Stimulated activated naive CD8-positive, alpha-beta T cell treated with anti-CD3 and anti-CD28 coated beads, Interleukin-15, Interleukin-2, amounts not matched to agents 100 U/mL and 50 U/mL, for 24 hours (primary cell): Measurements from ENCODE around the gene IRF4.
"Not testable (repeated sequence)": the region's sequence is repeated elsewhere in the genome, so short reads cannot be mapped to it uniquely, and the experiment has no call there.

Source experiments
- ATAC-seq: fragments of 150-1000 bp; cut with Tn5 transposase; one replicate; pipeline ENCODE4 v1.10.0; 2021
- DNase-seq: peaks from one replicate; pipeline ENCODE4 v3.0.0; 2021

Gene IRF4

DNA sequence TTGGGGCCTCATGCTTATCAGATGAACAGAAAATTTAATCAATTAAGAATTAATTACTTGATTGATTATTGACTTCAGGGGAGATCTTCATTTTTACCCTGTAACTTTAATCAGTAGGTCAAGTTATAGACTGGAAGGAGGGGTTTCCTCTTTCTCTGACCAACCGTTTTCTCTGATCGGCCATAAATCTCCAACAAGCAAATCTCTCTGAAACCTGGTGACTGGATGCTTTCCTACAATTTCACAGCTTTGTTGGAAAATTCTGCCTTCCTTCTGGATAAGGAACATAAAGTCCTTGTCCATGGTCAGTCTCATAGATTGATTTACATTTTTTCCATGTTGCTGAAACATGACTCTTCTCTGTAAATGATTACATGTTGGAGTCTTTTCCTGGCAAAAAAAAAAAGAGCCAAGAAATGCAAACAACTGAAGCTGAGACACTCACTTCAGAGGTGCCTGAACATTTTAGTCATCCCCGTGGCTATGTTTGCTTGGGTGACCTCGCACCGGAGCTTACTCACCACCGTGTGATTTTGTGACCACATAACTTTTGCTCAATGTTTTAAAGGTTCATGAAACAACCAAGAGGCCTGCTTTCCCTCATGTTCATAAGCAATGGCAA, 31.0 kb downstream of the IRF4 start:
- ATAC-seq, result peak; percentile 98
- peak; percentile 66 for DNase-seq

DNA sequence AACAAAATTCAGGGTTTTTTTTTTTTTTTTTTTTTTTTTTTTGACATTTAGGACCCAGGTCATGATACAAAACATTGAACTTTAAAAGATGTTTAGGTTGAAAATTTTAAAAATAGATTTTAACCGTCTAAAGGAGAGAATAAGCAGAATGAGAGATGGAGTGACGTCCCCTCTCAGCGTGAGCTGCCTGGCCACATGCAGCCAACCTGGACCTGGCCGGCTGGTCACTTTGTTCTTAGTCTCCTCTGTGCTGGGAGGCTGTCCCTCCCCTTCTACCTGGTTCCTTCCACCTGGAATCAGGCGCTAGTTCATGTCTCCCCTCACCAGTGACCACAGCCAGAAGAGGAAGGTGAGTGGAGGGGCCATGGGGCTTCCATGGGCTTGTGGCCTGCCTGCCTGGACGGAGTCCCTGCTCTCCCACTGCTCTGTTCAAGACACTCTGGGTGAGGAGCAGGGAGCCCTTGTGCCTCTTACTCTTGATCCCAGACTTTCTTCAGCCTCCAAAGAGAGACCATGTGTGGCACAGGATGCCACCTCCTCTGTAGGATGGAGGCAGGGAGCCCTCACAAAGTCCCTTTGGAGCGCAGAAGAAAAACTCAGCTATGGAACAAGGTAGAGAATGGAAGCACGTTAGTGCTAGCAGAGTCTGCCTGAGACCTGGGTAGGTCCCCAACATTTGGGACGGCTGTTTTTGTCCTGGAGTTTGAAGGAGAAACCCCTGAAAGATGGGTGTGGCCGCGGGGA, 31.7 kb downstream of the IRF4 start:
- DNase-seq (no peak), ATAC-seq (peak; percentile 16)

DNA sequence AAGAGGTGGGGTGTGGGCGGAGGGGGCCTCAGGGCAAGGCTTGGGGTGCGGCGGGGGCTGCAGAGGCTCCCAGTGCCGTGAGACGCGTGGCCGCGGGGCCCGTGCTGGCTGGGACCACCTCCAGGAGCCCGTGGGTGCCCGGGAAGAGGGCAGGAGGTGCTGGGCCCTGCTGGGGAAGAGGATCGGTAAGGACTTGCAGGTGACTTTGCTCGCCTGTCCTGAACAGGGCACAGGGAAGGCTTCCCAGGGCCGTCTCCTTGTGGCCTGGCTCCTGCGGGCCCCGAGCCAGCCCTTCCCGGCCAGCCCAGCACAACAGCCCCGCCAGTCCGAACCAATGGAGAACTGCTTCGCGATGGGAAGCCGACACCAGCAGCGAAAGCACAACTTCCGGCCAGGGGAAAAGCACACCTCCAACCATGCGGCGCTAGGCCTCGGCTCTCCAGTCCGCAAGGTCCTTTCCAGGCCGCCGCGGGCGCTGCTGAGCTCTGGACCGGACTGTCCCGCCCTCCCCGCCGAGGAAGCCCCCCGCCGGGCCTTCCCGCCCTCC, 32.3 kb downstream of the IRF4 start:
- DNase-seq (no peak), ATAC-seq (no peak)

DNA sequence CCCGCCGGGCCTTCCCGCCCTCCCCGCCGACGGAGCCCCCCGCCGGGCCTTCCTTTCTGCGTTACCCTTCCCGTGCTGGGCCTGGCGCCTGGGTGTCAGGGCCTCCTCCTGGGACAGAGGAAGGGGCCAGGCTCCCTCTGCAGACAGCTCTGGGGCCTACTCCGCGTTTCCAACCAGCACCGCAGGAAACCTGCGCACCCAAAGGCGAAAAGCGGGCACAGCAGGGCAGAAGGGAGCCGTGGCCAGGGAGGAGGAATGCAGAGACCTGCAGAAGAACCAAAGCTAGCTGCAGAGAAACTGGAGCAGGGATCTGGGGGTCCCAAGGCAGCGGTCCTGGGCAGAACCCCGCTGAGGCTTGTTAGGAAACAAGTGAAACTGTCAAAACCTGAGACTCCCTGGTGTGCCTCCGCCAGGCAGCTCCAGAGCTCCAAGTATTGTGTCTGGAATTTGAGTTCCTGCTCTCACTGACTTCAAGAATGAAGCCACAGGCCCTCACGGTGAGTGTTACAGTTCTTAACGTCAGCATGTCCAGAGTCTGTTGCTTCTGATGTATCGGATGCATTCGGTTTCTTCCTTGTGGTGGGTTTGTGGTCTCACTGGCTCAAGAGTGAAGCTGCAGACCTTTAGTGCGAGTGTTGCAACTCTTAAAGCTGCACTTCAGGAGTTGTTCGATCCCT, 33.3 kb downstream of the IRF4 start:
- ATAC-seq, result no peak
- DNase-seq, result no peak

DNA sequence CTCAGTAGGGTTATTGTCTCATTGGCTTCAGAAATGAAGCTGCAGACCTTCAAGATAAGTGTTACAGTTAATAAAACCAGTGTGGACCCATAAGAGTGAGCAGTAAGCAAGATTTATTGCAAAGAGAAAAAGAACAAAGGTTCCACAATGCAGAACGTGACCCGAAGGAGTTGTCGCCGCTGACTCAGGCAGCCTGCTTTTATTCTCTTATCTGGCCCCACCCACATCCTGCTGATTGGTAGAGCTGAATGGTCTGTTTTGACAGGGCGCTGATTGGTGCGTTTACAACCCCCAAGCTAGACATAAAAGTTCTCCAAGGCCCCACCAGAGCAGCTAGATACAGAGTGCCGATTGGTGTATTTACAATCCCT, 33.9 kb downstream of the IRF4 start:
- DNase-seq, ATAC-seq: not testable (repeated sequence)

DNA sequence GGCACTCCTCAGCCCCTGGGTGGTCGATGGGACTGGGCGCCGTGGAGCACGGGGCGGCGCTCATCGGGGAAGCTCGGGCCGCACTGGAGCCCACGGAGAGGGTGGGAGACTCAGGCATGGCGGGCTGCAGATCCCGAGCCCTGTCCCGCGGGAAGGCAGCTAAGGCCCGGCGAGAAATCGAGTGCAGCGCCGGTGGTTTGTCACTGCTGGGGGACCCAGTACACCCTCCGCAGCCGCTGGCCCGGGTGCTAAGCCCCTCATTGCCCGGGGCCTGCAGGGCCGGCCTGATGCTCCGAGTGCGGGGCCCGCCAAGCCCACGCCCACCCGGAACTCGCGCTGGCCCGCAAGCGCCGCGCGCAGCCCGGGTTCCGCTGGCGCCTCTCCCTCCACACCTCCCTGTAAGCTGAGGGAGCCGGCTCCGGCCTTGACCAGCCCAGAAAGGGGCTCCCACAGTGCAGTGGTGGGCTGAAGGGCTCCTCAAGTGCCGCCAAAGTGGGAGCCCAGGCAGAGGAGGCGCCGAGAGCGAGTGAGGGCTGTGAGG, 34.7 kb downstream of the IRF4 start:
- DNase-seq, ATAC-seq: not testable (repeated sequence)

DNA sequence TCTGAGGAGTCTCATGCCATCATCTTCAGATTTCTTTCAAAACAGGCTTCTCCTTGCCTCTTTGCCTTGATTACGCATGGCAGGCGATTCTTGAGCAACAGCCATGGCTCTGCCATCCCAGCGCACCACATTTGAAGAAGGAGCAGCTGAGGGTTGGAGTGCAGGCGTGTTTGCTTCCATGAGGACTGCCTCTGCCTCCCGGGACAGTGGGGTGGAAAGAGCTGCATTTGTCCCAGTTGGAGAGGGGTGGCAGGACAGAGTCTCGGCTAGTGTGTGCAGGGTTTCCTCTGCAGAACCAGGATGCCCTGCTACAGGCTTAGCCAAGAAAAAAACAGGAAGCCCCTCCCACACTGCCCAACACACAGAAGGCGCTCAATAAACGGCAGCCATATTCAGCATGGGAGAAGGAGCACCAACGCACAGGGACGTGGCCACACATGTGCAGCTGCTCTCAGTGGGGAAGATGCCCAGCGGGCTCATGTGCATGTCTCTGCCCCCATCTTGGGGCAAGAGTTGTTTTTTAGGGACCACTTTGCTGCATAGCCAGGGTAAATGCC, 36.6 kb downstream of the IRF4 start:
- ATAC-seq, result no peak

DNA sequence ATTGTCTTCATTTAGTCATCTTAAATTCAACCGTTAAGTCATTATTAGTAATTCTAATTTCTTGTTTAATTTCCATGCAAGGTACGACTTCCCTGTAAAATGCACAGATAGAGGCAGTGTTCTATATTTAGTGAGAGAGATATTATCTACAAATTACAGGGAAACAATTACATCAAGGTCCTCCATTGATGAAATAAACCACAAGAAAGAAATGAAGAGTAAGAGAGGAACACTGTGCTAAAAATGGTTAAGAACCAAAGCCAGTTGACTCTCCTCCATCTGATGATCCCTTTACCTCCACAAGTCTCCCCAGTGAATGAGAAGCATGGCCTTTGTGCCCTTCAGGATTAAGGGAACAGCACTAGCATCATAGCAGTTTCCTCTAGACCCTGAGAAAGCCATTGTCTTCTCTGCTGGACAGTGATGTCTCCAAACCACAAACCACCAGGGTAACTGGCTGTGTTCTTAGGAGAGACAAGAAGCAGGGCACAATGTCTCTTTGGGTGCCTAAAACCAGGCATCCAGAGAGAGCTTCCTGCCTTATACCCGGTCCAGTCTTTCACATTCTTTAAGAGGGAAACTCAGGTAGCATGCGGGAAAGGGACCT, 38.1 kb downstream of the IRF4 start:
- DNase-seq (no peak), ATAC-seq (peak; percentile 6)

More for the DNA sequence above, 36.6 kb downstream of the IRF4 start:
- DNase-seq, result no peak

DNA sequence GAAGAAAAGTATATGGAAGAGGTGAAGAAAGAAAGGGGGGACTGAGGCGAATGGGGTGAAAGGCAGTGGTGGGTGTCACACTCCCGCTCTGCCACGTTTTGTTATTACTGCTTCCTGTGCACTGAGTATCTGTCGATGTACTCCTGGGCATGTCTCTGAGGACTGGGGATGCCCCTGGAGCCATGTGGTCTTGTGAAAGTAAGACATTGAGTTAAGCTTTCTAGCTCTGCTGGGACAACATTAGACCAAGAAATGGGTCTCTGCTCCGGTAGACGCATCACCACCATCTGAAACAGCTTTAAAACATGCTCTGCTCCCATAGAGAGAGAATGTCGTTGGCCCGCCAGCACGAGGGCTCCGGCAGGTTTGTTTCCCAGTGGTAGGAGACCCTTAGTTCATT, 40.0 kb downstream of the IRF4 start:
- ATAC-seq, result peak; percentile 28
- DNase-seq, result peak; percentile 48

DNA sequence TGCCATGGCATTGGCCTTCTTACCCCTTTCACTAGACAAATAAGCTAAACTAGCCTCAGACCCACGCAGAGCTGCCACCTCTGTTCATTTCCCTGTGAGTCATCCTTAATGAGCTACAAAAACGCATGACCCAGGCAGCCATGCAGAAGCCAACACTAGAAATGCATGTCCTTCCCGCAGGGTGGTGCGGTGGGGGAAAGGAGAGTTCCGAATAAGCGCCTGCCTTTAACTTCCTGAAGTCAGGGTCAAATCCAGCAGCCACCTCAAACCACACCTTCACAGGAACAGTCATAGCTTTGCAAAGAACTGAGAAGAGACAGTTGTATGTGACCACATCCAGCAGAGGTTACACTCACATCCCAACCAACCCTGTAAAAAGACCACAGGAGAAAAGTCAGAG, 40.4 kb downstream of the IRF4 start:
- peak; percentile 72 for DNase-seq

DNA sequence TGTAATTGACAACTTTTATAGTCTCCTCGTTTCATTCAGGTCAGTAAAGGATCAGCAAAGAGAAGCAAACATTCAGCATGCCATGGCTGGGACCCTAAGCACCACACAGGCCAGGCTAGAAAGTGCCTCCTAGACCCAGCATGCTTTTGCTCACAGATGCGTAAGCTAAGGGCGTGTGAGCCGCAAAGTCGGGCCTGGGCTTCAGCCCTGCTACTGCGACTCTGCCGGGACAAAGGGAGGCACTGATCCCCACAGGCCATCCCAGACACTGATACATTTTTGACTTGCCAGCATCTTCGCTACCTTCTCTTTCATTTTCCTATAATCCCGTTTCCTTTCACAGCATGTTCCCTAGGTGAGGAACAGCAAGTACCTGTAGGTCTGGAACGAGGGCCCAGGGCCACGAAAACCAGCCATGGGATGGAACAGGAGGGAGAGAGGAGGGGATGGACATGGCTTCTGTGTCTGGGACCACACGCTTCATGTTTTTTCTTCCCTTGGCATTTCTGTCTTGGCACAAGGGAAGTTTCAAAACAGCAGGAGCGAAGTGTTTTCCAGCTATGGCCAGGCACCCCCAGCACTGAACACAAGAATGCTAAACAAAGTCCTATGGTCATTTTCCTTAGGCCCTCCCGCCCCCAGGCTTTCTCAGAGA, 42.6 kb downstream of the IRF4 start:
- no peak for ATAC-seq

More for the DNA sequence above, 40.4 kb downstream of the IRF4 start:
- ATAC-seq, result peak; percentile 79

DNA sequence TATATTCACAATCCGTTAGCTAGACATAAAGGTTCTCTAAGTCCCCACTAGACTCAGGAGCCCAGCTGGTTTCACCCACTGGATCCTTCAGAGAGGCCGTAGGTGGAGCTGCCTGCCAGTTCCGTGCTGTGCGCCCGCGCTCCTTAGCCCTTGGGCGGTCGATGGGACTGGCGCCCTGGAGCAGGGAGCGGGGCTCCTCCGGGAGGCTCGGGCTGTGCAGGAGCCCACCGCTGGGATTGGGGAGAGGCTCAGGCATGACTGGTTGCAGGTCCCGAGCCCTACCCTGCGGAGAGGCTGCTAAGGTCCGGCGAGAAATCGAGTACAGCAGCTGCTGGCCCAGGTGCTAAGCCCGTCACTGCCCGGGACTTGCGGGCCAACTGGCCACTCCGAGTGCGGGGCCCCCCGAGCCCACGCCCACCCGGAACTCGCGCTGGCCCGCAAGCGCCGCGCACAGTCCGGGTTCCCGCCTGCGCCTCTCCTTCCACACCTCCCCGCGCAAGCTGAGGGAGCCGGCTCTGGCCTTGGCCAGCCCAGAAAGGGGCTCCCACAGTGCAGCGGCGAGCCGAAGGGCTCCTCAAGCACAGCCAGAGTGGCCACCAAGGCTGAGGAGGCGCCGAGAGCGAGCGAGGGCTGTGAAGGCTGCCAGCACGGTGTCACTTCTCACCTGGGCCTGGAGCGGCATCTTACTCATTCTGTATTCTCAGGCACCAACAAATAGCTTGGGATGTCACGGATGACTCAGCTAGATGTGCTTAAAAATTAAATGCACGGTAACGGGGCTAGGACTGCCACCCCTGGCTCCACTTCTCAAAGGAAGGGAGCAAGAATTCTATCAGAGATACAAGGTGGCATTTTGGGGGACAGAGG, 44.1 kb downstream of the IRF4 start:
- no peak for ATAC-seq
- peak; percentile 1 for DNase-seq

More for the DNA sequence above, 42.6 kb downstream of the IRF4 start:
- DNase-seq, result peak; percentile 6

DNA sequence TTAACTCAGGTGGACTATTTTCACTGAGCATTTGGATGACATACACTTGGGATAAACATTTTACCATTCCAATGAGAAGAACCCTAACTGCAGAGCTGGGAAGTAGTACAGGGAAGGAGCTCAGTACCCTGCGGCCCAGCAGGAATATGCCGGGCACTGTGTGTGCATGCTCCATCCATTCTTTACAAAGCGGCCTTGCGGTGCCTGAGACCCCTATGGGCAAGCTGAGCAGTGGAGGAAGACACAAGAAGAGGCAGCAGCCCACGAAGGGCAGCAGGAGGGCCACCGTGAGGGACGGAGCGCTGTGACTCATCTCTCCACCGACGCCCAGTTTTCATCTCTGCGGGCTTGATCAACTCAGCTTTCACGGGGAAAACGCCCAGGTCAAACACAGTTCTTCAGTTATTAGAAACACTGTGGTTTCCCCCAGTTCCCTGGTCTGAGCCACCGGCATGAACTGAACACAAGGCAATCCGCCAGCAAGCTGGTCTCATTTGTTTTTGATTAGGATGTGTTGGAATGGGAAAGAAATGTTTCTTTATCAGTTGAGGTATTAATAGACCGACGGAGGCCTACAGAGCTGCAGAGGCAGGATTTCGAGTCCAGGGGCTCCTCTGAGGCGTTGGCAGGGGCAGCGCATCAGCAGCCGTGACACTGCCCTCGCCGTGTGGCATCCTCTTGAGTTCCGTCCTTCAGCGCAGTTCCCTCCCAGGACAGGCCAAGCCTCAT, 44.9 kb downstream of the IRF4 start:
- ATAC-seq (no peak), DNase-seq (peak; percentile 4)

DNA sequence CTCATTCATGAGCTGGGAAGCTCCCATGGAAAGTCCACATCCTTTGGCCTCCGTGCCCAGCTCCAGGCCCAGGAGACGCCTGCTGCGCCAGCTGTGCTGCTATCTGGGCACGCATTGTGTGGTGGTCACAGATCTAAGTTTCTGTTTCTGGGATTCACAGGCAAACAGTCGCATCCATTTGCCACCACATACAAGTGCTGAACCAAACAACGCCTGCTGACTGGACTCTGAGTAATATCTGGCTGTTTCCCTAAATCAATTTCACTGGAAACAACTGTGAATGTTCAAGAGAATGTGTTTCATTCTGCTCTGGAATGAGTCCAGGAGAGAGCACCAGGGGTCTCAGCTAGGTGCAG, 45.5 kb downstream of the IRF4 start:
- no peak for ATAC-seq
- DNase-seq, result no peak

DNA sequence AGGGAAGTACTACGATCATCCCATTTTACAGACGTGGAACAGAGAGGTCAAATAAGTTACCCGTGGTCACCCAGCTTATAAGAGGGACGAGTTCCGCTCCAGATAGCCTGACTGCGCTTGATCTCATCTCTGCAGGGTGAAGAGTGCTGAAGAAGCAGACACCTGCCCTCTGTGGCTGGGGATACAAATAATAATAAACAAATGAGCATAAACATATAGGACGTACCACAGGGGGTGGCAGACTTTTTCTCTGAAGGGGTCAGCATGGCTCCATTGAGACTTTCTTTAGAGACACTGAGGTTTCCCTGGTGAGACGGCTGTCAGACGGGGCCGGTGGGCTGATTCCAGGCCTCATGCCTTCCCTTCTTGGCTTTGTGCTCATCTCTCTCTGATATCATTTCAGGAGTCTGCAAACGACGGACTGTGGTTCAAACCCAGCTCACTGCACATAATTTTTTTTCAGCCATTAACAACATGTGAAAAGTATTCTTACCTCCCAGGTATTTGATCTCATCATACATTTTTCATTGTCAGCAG, 47.1 kb downstream of the IRF4 start:
- ATAC-seq (no peak), DNase-seq (no peak)

DNA sequence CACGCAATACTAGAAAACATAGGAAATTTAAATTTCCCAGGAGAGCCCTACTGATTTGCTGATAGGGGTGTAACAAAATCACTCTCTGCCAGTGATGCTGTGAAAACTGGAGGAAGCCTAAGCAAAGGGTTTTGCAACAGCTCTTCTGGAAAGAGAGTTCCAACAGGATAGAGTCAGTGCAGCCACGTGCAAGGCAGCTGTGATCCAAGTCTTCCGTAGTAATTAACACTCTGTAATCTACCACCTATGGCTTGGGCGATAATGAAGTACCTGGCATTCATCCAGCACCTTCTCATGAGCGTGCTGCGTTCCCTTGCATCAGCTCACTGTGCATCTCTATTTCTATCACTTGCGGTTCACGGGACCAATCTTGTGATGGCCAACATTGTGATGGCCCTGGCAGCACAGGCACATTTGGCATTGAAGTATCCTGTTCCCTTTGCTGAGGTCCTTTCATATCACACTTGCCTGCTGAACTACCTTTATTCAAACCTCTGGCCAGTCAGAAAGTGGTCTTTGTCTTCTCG, 48.2 kb downstream of the IRF4 start:
- DNase-seq, result no peak
- no peak for ATAC-seq

DNA sequence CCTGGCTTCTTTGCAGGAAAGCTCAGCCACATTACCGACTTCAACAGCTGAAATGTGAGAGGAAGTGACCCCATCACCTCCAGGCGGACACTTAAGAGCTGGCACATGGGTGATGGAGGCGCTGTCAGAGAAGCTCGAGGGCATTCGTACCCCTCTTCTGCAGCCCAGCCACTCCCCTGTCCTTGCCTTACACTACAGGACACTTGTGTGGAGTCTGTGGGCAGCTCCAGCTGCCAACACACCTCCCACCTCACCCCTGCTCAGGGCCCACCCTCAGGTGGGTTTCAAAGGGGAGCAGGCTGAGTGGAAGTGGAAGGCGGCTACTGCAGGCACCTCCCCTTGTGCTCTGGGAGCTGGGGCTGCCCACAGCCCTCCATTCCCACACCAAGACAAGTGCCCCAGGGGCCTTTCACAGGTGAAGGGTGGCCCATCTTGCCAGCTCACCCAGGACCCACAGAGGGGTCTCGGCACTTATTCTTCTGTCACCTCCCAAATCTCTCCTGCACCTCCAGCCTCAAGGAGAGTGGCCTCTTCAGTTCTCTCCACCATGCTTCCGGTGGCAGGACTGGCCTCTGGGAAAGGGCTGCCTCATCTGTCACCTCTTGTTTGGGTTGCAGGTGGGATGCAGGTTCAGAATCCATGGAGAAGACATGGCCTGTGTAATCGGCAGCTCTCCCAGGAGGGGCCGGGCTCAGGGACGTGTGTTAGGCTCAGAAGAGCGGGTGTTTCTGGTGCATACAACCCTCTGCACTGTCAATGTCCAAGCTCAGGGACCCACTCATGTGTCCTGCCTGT, 49.8 kb downstream of the IRF4 start:
- no peak for DNase-seq
- no peak for ATAC-seq

DNA sequence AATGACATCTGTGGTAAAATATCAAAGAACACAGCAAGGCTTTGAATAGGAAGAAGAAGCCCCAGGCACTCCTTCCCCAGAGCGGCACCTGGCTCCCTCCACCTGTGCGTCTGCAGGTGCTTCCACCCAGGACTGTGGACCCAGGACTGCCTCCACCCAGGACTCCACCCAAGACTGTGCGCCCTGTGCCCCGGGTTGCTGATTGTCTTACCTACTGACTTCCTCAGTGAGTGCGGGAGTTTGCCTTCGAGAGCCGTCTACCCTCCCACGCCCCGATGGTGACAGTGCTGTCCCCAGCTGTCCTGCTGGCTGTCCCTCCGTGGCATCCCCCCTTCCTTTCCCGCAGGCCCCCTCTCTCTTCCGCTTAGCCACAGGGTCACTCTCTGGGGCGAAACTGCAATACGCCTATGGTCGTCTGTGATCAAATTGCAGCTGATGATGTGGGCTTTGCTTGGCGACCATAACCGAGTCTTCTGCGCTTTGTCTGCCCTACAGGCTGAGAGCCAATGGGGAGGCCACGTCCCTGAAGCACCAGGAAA, 52.1 kb downstream of the IRF4 start:
- ATAC-seq (no peak), DNase-seq (no peak)
